Stimulated activated CD4-positive, alpha-beta T cell treated with anti-CD3 and anti-CD28 coated beads, Interleukin-12 subunit alpha, Interleukin-12 subunit beta, amount 100 ng/mL, for 48 hours (primary cell): ENCODE data around the gene SMPD1.

Experiments
- DNase-seq, 3 donors: peaks; one replicate each; pipeline ENCODE4 v3.0.0-alpha.2; 2020; ENCODE audit warnings: low read depth in 2 of 3, low spot score in 1 of 3

SMPD1 gene

DNA sequence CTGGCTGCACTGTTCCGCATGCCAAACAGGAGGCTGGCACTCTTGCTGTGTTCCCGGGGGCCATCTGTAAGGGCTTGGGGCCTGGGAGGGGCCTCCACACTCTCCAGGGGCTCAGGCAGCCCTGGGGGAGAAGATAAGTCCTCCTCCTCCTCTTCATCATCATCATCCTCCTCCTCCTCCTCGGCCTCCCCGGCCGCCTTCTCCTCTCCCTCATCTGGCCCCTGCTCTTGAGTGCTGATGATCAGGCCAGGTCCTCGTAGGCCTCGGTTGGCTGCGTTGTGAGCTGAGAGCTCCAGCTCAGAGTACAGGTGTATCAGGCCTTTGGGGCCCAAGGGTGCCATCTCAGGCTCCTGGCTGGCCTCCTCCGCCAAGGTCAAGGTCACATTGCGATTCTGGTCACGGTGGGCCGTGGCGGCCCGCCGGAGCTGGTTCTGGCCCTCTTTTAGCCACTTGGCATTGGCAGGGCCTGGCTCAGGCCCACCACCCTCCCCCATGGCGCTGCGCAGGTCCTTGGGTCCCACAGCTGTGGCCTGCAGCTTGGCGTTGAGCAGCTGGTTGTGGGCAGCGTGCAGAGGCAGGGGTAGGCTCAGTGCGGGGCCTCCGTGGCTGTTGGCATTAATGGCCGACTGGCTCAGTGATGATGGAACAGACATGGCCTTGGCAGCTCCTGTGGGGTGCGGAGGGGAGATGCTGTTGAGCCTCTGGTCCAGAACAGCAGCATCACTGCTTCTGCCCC lies 20.6 kb downstream of the SMPD1 start:
- no peak for DNase-seq

DNA sequence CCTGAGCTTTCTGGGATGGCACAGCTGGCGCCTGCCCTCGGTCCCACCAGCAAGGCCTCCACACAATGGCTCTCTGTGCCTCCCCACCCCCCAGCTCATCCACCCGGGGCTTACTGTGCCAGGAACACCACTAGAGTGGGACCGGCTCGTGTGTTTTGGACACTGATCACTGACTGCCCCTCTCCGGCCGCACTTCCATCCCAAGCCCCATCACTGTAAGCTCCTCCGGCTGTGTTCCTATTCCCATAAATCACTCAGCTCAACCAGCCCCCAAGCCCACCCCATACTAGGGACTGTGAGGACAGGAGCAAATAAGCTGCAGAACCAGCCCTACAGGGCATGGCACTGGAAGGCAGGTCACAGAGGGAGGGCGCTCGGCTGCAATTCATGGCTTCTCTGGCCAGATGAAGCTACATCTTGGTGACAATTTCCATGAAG lies 21.3 kb downstream of the SMPD1 start:
- no peak for DNase-seq

DNA sequence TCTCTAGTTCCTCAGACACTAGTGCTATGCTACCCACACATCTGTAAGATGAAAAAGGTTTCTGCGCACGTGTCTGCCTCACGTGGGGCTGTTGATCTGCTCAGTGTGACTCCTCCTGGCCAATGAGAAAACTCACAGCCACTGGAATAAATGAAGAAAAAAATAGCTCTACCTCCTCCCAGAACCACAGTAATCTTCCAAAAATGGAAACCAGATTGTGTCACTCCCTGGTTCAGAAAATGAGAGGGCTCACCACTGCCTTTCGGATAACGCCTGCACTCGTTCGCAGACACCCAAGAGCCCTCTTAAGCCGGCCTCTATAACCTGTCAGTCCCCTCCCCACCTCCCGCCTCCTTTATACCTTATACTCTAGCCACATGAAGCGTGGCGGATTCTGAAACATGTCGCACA lies 23.5 kb downstream of the SMPD1 start:
- peak in 2 of 3 donors; percentile 60 for DNase-seq

DNA sequence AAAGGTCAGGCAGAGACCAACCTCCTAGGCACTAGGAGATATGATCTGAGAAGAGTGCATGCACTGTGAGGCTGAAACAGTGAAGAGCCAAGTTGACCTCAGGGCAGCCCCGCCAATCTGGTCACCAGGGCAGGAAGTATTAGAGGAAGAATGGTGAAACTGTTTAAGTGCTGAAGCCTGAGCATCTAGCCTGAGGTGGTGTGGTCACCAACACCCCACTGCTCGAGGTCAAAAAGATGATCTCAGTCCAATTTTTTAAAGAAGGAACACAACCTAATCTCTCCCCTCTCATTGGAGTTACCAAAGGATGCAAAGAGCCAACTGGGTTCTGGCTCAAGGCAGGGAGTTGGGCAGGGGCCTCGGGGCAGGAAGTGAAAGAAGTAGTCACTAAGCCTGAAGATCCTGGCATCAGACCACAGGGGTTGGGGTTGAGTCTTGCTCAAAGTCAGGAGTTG lies 24.6 kb downstream of the SMPD1 start:
- DNase-seq = peak in 1 of 3 donors; percentile 25

DNA sequence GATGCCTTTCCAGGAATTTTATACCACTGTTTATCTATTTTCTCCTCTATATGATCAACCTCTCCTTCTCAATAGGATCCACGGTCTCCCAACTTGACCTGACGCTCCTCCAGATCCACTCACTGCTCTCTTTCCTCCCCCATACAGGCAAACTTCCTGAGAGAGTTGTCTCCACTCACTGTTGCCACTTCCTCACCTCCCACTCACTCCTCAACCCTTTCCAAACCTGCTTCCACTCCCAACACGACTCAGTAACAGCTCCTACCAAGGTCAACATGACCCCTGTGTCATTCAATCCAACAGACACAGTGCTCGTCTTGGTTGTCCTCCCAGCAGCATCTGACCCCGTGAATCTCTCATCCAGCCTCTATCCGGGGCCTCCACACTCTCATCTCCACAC lies 25.5 kb downstream of the SMPD1 start:
- DNase-seq = no peak

DNA sequence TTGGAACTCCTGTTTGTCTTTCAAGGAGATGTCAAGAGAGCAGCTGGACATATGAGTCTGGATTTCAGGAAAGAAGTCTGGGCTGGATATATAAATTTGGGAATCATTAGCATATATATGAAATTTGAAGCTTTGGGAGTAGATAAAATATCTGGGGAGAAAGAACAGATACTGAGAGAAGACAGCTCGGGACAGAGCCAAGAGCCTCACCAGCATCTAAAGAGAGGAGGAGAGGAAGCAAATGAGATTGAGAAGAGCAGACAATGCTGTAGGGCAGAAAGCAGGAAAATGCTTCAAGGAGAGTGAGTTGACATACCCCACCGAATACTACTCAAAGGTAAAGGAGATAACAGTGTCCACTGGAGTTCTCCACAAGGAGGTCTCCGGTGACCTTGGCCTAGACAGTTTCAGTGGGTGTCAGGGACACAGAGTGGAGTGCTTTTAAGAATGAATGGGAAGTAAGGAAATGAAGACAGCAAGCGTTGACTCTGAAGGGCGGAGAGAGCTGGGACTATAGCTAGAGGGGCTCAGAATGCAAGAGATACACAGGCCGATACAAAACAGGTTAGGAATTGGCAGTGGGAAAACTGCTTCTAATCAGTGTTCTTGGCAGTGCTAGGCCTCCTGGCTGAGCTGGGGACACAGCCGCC lies 27.8 kb downstream of the SMPD1 start:
- no peak for DNase-seq

DNA sequence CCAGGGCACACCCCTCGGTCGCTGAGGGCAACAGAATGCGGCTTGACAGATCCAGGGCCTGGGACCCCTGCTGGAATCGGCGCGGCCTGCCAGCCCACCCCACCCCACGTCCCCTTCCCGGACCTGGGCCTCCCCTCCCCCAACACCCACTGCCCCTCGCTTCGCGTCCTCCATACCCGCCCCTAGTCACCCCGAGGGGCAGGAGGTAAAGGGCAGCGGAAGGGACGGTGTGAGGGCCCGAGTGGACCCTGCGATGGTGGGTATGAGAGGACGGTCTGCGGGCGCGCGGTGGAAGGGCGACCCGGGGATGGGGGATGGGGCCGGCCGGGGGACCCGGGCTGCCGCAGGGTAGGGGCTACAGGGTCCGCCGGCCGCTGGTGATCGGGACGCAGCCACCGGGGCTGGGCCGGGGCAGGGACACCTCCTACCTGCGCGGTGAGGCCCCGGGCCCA lies 28.3 kb downstream of the SMPD1 start:
- no peak for DNase-seq

DNA sequence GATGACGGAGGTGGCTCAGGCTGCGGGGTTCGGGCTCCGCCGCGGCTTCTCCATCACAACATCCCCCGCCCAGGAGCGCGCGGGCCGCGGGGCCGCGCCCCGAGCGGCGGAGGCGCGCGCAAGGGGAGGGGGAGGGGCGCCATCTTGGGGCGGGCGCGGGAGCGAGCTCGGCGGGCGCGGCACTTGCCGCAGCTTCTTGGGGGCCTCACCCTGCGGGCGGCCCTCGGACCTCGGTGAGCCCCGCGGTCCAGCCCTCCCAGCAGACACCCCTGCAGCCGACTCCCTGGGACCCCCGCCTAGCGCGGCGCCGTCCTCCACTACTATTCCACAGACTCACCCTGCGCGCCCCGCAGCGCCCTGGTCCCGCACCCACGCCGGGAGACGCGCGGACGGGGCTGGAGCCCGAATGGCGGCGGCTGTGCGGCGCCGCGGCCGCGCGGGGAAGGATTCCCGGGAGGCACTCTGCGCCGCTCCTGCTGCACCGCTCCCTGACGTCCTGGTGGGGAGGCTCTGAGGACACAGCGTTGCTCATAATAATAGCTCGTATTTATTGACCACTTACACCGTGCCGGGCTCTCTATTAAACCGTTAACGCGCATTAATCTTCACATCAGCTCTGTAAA lies 28.8 kb downstream of the SMPD1 start, which contains the start of gene APBB1:
Gene APBB1, minus strand, starts transcription at position 86 of the 623 bp plus-strand sequence. CDS start 7,747 bp downstream, outside the sequence.
- peak; percentile 37 to 63 (median 47) for DNase-seq

DNA sequence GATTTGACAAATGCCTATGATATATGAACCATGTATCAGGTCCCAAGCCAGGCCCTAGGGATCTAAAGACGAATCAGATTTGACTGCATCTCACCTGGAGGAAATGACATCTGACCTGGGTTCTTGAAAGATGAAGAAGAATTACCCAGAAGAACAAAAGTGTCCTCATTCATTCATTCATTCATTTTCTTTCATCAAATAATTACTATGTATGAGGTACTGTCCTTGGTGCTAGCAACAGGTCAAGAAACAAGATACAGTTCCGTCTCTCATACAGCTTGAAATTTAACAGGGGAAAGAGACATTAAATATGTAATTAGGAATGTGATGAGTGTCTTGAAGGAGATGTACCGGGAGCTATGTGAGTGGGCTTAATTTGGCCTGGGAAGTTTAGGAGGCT lies 30.4 kb downstream of the SMPD1 start:
- no peak for DNase-seq

DNA sequence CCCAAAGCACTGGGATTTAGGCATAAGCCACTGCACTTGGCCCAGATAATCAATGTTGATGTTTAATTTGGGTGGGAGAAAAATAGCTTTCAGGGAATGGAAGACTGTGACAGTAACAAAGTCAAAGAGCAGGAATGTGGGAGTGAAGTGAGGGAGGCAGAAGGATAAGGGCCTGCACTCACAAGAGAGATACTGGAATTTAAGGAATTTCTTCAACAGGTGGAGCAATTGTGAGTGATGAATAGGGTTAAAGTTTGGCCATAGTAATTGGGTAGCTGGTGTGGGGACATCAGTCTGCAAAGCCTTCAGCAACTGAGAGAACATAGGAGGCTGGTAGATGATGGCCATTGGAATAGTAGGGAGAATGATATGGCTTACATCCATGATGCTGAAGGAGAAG lies 37.2 kb downstream of the SMPD1 start:
- DNase-seq = no peak

DNA sequence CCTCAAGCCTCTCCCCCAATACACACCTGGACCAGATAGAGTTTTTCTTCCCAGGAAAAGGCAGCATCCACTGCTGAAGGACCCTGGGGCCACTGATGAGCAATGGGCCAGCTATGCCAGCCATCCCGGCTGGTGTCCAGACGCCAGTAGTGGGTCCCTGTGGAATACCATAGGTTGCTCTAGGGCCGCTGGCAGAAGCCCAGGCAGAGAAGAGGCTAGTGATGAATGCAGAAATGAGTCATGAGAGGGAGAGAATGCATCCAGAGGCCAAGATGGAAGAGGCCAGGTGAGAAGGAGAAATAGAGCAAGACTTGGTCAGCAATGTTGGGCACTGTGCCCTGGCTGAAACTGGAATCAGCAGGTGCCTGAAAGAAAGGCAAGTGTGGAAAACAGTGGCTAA lies 41.6 kb downstream of the SMPD1 start:
- DNase-seq = no peak

DNA sequence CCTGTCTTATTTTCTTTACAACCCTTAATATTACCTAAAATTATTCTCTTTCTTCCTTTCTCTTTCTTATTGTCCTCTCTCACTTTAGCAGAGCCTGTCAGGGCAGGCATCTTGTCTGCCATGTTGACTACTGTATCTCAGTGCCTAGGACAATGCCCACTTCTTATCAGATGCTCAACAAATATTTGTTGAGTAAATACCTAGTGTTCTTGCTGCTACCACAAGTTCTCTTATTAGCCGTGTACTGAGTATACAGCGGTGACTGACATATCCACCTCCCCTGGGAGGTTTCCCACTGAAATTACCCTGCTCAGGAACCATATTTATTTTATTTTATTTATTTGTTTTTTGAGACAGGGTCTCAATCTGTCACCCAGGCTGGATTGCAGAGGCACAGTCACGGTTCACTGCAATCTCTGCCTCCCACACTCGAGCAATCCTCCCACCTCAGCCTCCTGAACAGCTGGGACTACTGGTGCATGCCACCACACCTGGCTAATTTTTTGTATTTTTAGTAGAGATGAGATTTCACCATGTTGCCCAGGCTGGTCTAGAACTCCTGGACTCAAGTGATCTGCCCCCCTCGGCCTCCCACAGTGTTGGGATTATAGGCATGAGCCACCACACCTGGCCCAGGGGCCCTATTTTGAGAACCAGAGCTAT lies 43.9 kb downstream of the SMPD1 start:
- DNase-seq = no peak

DNA sequence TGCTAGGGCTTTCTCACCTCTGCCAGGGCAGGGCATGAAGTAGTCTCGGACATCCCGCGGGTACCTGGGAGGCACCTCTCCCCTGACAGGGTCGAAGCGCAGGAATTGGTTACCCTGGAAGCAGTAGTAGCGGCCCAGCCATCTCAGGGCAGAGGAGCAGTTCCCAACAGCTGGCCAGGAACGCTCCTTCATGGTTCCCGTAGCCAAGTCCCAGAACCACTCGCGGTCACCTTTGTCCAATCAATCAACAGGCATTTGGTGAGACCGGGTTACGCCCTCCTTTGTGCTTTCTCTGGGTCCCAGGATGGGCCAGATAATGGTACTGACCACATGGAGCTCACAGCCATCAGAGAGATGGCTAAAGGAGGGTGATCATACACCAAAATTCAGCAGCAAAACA lies 47.1 kb downstream of the SMPD1 start:
- no peak for DNase-seq

DNA sequence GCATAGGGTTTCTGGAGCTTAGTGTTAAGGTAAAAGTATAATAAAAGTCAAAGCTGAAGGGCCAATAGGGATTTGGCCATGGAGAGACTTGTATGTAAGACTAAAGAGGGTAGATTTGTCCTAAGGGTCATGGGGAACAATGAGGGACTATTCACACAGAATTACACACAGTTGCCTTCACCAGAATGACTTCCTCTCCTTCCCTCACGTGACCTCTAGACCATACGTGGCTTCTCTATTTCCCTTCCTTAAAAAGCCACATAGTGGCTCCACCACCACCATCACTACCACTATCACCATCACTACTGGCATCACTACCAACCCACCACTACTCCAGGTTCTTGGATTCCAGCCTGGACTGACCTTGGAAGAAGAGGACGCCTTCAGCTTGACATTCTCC lies 47.7 kb downstream of the SMPD1 start:
- DNase-seq = no peak

DNA sequence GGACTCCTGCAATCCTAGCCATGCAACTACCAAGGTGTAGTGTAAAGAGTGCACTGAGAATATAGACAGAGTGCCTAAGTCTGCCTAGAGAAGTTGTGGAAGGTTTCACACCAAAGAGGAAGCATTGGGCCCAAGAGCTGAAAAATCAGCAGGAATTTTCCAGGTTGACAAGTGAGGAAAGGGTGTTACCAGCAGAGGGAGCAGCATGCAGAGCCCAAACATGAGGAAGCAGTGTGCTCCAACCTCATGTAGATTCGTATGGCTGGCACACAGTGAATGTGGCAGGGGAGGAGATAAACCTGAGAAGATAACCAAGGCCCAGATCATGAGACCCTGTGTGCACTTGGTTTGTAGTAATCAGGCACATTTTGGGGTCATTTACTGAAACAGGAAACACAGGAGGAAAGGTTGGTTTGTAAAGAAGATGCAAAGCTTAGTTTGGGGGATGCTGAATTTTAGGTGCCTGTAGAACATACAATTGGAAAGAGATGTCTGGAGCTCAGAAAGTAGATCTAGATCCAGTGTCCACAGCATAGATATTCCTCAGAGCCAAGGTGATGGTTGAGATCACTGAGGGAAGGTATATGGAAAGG lies 48.8 kb downstream of the SMPD1 start:
- no peak for DNase-seq

DNA sequence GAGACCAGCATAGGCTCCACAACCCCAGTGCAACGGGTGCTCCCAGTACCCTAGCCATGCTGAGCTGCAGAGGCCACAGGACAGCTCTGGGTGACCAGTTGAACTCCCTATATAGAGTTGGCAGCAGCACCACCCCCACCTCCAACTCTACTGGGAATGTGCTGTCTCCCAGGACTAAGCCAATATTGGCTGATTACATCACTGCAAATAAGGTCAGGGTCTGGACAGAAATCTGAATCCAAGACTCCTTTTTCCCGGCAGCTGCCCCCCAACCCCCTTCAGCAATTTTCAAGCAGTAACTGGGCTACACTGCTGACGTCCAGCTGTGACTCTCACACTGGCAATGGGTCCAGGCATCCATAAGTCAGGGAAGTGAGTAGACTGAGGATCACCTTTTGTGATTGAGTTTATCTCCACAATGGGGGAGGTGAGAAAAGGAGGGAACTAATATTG lies 50.7 kb downstream of the SMPD1 start, which contains the start of gene HPX:
Gene HPX, minus strand, starts transcription at position 82 of the 453 bp plus-strand sequence. Its CDS starts 24 bp downstream, at position 58.
- no peak for DNase-seq

DNA sequence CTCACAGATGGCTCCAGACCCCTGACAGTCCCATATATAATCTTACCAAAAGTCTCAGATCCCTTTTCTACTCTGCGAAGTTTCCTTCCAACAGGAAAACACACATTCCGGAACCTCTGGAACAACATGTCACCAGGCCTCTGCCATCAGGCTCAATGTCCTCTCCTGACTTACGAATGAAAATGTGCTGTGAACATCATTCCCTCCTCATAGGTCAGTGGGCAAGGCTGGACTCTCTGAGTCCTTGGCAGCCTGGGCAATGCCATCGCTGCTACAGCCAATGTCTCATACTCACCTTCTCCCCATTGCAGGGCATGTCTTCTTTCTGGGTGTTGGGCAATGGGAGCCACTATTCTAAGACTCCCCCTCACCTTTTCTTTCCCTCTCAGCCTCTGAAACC lies 52.2 kb downstream of the SMPD1 start:
- no peak for DNase-seq

DNA sequence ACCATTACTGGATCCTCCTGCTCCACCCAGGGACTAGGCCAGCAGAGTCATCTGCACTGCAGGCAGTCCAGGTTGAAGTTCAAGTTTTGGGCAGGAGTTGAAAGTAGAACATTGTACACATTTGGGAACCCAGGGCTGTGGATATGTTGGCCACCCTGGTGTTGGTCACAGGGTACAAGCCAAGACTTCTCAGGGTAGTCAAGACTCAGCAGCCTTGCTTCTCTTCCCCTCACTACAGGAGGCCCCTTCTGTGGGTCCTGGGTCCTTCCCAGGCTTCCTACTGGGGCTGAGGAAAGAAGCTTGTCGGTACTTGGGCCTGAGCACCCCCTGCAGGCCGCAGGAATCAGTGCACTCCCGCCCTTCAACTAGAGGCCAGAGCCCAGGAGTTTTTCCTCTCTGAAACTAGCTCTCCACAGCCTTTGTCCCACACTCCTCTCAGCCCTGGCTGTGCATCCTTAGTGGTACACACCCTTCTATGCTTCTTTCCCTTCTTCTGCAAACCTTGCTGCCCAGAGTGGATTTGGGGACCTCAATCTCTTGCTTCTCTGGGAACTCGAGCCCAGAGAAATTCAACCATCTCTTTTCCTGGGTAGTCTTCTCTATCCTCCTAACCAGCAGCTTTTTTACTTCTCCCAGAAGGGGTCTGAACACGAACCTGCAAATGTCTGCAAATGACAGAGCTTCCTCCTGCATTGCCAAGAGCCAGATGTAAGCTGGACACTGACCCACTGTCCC lies 53.2 kb downstream of the SMPD1 start:
- peak; percentile 14 to 51 (median 37) for DNase-seq
